GM18505 (cell line): ENCODE data around the gene SLC2A10.

Experiments
- ATAC-seq: cut with Tn5 transposase; IDR thresholded peaks from one replicate; pipeline ENCODE4 v1.9.1; 2021; ENCODE audit not compliant: unreplicated experiment
- POLR2A ChIP-seq: IDR thresholded peaks from 4 replicates; pipeline ENCODE4 v1.6.1; 2011; ENCODE audit warnings: borderline replicate concordance; ENCODE audit not compliant: insufficient read depth, insufficient read length; ENCODE audit errors: extremely low read depth

Gene SLC2A10

GRCh38 chr20:46689082-46689753, 20.2 kb upstream of the SLC2A10 start, which contains the start of gene TP53RK:
Gene TP53RK (minus strand): TSS chr20:46689444. CDS start chr20:46689414, 30 bp downstream.
- peak; percentile 86 for ATAC-seq
- TF ChIP-seq POLR2A = peak; percentile 82

DNA sequence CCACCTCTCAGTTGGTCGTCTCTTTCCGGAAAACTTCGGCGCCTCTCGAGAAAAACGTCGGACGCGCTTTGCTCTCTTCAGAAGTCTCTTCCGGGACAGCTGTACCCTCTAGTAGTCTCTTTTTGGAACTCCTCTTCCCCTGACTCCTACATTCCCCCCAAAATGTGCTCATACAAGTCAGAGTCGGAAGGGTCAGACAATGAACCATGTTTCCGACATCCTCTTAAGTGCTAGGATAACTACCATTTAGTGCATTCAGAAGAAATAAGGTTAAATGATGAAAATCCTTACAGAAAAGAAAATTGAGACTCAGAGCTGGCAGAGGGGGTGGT, 19.7 kb upstream of the SLC2A10 start:
- no peak for ATAC-seq
- no peak for TF ChIP-seq POLR2A

DNA sequence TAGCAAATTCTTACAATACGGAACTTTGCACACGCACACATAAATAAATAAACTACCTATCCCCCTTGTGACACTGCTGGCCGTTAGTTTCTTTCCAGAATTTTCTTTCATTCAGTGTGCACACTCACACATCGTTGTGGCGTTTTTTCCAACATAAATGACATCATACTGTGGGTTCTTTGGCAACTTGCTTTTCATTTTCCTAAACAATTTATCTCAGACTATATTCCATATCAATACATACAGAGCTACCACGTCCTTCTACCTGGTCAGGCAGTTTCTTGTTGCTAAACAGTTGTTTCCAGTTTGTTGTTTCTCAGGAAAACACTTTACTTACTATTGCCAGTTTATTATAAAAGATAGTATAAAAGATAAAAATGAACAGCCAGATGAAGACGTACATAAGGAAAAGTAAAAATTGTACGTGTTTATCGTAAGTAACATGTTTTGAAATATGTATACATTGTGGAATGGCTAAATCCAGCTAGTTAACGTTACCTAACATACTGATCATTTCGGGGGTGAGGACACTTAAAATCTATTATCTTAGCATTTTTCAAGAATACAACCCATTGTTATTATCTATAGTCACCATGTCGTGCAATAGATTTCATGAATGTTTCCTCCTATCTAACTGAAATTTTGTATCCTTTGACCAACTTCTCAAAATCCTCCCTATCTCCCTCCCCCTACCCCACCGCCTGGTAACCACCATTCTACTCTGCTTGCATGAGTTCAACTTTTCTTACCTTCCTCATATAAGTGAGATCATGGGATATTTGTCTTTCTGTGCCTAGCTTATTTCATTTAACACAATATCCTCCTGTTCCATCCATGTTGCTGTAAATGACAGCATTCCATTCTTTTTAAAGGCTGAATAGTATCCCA, 19.0 kb upstream of the SLC2A10 start:
- TF ChIP-seq POLR2A = no peak
- ATAC-seq = no peak

DNA sequence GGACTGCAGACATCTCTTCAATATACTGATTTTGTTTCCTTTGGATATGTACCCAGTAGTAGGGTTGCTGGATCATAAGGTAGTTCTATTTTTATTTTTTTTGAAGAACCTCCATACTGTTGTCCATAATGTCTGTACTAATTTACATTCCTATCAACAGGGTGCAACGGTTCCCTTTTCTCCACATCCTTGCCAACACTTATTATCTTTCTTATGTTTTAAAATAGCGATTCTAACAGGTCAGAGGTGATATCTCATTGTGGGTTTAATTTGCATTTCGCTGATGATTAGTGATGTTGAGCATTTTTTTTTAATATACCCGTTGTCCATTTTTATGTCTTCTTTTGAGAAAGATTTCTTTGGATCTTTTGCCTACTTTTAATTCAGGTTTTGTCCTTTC, 18.3 kb upstream of the SLC2A10 start:
- no peak for ATAC-seq
- TF ChIP-seq POLR2A = no peak

DNA sequence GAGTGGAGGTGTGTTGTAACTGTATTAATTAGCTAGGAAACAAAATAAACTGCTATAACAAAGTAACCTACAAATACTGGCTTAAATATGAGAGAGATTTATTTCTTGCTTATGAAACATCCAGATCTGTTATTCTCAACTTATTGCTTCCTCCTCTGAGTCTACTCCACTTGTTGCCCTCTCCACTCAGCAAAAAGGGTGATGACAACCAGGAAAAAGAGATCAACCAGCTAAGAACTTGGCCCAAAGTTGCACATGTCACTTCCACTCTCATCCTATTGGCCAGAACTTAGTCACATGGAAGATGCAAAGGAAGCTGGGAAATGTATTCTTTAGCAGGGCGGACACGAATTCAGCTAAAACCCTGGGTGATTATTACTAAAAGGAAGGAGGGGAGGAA, 15.0 kb upstream of the SLC2A10 start:
- no peak for TF ChIP-seq POLR2A
- ATAC-seq = no peak

DNA sequence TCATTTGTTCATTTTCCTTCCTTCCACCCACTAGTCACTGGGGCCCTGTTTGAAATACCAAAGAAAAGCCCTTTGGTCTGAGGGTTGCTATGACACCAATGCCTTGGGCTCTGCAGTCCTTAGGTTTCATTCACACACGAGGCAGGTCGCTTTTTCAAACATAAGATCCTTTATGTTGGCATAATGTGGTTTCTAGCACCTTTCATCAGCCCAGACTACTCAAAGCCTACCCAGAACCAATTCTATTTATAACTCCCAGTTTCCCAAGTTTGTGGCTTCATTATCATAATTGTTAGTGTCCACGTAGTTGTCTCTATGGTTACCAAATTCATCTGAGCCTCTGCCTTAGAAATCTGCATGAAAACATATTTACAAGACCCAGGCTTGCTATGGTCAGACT, 13.6 kb upstream of the SLC2A10 start:
- ATAC-seq = no peak
- TF ChIP-seq POLR2A = no peak

DNA sequence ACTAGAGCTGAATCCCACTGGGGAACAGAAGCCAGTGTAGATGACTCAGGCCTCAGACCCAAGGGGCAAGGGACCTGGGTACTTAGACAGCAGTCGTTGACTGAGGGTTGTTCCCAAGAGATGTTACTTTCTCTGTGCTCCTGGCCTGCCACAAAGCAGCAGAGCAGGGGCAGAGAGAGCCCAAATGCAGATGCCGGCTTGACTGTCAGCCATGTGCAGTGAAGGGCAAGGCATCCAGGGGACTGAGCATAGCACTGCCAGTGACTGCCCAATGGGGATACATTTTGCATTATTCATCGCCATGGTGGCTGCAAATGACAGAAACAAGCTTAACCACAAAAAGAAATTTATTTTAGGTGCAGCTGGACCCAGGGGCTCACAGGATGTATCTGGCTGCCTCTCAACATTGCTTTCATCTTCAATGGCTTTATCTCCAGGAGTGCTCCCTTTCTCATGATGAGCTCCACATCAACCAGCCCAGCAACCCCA, 12.6 kb upstream of the SLC2A10 start:
- no peak for ATAC-seq
- TF ChIP-seq POLR2A = no peak

GRCh38 chr20:46698788-46699187, 10.7 kb upstream of the SLC2A10 start:
- no peak for TF ChIP-seq POLR2A
- no peak for ATAC-seq

DNA sequence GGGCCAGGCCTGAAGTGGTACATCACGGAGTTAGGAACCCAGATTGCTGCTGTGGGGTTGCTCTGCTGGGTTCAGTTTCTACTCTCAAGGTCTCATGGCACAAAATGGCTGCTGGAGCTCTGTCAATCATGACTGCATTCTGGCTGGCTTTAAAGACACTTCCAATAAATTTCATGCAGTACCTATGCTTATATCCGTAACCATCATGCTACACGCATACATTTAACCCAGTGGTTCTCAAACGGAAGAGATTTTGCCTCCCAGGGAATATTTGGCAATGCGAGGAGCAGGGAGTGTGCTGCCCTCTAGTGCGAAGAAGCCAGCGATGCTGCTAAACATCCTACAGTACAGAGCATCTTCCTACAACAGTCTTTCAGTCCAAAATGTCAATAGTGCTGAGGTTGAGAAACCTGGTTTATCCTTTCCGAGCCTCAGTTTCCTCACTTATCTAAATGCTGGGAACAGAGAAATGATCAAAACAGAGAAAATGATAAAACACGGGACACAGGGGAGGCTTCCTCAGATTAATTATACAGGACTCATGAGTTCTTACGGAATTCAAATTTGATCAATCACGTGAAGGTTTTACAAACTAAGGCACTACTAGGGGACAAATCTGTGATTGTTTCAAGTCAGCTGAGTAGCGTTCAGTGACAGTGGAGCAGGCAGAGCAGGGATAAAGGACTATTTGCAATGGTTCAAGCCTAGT, 9.6 kb upstream of the SLC2A10 start:
- TF ChIP-seq POLR2A = no peak
- ATAC-seq = no peak

- no peak for TF ChIP-seq POLR2A
Measured at GRCh38 chr20:46700481-46700880, 9.0 kb upstream of the SLC2A10 start.

DNA sequence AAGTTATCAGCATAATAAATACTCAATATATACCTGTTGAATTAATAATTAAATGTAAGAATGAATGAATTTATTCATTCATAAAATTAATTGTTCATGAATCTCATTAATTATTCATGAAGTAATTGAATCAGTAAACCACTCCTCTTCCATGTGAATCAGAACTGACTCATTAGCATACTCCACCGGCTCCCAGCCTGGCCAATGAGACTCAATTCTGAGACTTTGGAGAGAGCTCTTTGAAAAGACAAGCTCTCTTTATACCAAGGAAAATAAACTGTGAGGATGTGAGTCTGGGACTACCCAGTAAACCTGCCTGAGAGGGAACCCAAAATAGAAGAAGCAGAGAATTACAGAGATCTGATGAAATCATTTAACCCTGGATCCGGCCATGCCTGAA, 8.4 kb upstream of the SLC2A10 start:
- TF ChIP-seq POLR2A = no peak
- no peak for ATAC-seq

More at GRCh38 chr20:46700481-46700880, 9.0 kb upstream of the SLC2A10 start:
- no peak for ATAC-seq

DNA sequence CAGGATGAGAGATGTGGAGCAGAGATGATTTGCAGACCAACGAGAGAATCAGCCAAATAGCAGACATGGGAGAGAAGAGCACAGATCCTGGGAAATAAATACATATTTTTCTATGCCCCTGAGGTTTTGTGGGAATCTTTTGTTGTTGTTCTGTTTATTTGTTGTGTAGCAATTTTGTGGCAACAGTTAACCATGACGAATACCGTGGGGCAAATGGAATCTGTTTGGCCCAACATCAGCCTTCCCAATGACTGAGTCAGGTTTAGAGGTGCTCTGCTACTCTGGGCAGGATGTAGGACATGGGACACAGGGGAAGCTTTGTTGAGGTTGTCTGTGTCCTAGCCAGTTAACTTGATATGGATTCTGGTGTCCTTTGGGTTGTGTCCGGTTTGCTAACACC, 7.9 kb upstream of the SLC2A10 start:
- ATAC-seq = no peak
- TF ChIP-seq POLR2A = no peak

- no peak for ATAC-seq
- TF ChIP-seq POLR2A = no peak
Measured at GRCh38 chr20:46701986-46702385, 7.5 kb upstream of the SLC2A10 start.
